ENCODE measurements around the gene HRH1.

DNA sequence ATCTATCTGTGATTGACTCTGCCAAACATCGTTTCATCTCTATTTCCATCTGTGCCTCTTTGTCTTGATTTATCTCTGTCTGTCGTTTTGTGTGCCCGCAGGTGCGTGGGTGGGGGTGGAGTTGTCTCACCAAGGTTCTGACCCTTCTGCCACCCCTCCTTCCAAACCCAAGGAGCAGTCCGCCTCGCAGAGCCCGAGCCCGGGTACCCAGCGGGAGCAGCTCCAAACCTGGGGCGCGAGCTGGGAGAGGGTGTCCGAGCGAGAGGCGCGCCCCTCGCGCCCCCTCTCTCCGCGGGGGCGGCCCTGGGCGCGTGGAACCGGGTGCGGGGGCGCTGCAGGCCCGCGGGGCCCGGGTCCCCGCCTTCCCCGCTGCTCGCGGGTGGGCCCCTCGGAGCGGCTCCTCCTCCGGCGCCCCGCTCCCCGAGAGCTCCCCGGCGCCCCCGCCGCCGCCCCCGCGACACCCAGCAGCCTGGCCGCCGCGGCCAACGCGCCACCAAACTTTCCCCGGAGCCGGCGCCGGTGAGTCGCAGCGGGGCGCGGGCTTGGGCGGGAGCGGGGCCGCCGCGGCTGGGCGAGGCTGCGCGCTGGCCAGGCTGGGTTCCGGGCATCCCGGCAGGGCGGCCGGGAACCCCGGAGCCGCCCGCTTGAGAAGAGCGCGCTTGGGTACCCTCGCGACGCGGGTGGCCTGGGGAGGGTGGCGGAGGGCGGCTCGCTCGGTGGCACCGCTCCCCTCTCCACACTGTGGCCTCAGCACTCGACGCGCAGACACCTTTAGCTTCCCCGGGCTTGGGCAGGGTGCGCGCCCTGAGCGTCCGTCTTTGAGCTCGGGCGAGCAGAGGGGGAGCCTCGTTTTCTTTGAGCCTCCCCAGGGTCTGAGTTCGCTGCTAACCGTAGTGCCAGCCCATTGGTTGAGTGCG lies at the start of gene HRH1:
- TF ChIP-seq, protein P1, sequence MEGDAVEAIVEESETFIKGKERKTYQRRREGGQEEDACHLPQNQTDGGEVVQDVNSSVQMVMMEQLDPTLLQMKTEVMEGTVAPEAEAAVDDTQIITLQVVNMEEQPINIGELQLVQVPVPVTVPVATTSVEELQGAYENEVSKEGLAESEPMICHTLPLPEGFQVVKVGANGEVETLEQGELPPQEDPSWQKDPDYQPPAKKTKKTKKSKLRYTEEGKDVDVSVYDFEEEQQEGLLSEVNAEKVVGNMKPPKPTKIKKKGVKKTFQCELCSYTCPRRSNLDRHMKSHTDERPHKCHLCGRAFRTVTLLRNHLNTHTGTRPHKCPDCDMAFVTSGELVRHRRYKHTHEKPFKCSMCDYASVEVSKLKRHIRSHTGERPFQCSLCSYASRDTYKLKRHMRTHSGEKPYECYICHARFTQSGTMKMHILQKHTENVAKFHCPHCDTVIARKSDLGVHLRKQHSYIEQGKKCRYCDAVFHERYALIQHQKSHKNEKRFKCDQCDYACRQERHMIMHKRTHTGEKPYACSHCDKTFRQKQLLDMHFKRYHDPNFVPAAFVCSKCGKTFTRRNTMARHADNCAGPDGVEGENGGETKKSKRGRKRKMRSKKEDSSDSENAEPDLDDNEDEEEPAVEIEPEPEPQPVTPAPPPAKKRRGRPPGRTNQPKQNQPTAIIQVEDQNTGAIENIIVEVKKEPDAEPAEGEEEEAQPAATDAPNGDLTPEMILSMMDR (IDR thresholded peaks at IDR 0.05), result no peak
- no peak for TF ChIP-seq POLR2A (IDR thresholded peaks at IDR 0.05)
